NCI-H345 treated with DMSO at 0.1 percent for 48 hours (cell line): ENCODE results near the gene ITIH4.

ENCODE experiments used
- DNase-seq: peaks from one replicate; lab custom pipeline; 2025; ENCODE audit not compliant: unreplicated experiment; lab: John Stamatoyannopoulos, UW

ITIH4 gene

GRCh38 chr3:52849656-52850055 lies 19.2 kb upstream of the ITIH4 start:
- no peak for DNase-seq

GRCh38 chr3:52848617-52849016 lies 18.1 kb upstream of the ITIH4 start:
- no peak for DNase-seq

- no peak for DNase-seq
Measured at GRCh38 chr3:52847726-52848125, 17.3 kb upstream of the ITIH4 start.

DNA sequence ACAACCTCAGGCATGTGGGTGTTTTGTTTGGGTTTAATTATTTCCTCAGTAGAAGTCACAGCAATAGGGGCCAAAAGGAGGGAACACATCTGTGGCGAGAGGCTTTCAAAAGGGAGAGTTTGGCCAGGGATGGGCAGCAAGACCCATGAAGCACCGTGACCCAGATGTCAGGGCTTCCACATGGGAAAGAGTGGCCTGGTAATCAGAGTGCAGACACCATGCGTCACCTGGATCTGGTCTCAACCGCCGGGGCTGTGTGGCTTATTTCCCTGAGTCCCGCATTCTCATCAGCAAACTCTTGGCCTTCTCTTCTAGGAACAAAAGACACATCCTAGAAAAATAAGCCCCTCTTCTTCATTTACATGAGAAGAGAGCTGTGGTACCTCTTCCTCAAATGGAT lies 16.8 kb upstream of the ITIH4 start:
- DNase-seq = no peak

DNA sequence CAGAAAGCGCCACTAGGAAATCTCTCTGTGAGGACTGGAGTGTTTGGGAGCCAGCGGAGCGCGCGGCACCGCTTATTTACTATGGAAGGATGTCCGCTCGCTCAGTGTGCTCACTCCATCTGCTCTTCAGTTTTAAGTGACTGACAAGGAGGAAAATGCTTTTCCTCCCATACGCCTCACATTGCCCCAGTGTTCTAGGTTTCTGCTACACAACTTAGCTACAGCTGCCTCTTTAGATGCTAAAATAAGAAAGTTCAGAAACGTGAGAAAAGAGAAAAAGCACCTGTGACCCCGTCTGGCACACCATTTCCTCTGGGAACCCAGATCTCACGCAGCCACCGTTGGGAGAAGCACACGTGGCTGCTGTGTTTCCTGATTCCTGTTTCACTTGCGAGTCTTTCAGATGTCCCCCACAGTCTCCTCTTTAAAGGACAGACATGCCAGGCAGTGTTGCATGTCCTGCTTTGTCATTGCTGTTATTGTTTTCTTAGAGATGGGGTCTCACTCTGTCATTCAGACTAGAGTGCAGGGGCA lies 16.0 kb upstream of the ITIH4 start:
- DNase-seq = no peak

DNA sequence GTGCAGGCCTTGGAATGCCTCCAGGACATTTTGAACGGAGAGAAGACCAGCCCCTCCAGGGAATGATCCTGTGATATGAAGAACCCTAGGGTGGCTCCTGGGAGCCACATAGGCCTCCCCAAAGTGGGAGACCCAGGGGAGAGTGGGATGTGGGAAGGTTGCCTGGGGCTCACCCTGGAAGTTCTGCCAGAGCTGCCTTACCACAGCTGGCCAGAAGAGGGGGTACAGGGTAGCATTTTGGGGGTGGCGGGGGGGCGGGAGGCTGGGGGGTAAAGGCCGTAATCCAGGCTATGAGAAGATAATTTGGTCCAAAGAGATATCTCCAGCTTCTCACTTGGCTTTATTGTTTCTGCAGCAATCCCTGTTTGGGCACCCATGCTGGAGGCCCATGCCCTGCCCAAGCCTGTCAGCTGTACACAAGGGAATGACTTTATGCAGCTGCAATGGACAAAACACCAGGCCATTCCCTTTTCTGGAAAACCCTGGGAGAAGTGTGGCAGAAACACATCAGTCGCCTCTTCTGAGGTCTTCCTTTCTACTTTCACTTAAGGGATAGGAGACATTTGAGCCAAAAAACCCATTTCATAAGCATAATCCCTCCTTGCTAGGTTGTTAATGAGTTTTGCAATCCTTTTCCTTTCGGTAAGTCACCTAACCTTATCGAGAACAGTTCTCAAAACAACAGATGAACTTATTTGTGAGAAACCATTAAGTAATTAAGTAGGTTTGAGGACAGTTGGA lies 15.4 kb upstream of the ITIH4 start:
- DNase-seq = no peak

DNA sequence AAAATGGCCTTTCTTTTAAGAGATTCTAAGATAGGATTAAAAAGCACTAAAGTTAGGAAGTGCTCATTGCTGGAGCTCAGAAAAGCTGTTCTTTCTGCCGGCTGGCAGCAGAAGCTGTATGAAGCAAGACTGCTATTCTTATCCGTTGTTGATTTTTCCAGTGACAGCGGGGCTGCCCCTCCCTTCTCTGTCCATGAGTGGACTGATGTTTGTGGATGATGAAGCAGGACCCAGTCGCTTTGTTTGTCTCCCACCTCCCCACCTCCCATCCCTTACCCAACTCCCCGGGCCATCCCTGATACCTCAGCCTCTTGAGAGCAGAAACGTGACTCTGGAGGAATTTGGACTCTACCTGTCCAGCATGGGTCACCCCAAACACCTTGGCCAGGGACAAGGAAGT lies 14.7 kb upstream of the ITIH4 start:
- DNase-seq = no peak

GRCh38 chr3:52844290-52844975 lies 14.0 kb upstream of the ITIH4 start:
- DNase-seq = no peak

DNA sequence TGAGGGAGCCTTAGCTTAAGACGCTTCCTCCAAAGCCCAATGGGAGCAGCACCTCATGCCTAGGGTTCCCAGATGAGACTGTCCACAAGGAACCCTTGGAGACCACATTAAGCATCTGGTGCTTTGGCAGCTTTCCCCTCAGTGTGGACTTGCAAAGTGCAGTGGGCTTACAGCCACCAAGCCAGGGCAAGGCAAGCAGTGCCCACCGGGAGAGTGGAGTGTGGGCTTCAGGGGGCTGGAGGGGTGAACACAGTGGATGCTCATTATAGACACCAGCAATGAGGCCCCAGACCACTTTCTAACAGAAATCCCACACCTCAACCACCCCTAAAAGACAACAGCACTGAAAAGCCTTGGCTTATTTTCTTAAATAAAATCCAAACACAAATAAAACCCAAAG lies 13.4 kb upstream of the ITIH4 start:
- no peak for DNase-seq

DNA sequence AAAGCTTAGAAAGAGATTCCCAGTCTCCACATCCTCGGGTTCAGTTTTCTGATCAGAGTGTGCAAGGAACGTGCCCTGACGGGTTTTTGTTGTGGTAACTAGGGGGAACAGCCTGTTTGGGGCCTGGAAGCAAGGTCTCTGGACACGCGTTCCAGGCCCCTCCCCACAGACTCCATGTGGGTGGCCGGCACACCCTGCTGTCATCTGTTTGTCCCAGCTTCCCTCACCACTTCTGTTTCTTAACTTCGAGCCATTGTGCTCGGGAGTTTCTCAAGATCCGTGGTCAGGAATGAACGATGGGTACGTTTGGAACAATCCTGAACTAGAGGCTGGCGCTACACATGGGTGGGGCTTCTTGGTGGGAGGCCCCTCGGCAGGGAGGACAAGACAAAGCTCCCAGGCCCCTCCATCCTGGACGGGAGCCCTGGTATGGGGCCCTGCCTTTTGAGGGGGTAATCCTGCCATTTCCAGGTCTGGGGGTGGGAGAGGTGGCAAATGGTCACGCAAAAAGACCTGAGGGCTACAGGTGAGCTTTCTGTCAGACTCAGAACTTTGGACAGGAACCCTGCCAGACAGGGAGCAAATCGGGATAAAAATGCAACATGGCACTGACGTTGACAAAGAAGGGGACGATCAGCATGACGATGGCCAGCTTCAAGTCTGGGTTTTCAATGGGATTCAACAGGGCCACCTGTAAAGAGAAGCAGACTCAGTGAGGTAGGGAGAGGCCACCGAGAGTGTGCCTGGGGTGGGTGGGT lies 12.8 kb upstream of the ITIH4 start:
- no peak for DNase-seq

DNA sequence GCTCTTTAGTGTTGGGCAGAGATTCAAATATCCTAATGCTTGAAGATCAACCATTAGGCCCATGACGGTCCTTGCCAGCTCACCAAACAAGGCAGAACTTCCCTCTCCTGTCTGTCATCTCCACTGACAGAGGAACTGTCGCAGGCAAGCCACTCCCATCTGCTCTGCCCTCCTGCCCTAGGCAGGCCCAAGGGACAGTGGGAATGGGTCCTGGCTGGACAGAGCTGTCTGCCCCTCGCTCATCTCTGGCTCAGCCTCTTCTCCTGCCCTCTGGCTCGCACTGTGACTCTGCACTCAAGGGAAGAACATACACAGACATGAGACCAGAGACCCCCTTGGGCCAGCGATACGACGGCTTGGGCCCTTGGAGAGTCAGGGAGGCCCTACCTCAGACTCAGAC lies 12.0 kb upstream of the ITIH4 start:
- no peak for DNase-seq

DNA sequence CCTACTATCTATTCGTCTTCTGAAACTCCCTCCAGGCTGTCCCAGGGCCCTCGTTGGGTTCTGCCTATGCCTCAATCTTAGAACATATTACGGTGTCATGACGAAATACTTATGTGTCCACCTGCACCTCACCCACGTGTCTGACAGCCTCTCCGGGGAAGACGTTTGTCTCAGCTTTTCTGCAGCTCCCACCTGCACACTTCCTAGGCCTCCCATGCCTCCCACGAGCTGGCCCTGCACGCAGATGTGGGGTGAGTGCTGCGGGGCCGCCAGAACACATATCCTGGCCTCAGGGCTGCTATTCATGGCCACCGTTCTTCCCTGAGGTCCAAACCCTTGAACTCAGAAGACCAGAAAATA lies 11.5 kb upstream of the ITIH4 start:
- no peak for DNase-seq

DNA sequence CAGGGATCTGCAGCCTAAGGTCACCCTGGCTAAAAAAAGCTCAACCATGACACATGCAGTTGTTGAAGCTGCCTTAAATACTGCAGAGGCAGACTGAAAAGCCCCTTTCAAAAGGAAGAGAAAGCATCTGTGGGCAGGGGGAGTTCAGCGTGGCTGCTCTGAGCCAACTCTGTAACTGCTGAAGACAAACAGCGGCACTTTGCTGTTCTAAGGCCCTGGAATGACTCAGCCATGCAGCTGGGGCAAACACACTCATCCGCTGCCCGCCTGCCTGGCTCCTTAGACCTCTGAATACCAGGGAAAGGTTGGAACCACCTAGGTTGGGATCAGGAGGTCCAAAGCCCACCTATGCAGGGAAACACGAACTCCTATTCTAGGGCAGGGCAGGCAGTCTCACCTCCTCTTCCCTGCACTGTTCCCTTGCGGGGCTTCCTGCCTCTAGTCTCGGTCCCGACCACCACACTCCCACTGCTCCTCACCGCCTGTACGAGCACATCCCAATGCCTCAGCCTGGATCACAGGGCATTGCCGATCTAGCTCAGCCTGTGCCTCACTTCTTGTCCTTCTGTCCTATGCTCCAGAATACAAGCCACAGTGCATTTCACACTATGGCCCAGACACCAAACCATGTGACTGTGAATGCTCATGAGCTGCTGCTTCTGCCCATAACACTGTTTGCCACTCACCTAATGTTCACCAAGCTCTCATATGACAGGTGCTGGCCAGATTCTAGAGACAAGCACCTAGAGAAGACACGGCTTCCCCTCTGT lies 10.9 kb upstream of the ITIH4 start:
- DNase-seq = no peak

DNA sequence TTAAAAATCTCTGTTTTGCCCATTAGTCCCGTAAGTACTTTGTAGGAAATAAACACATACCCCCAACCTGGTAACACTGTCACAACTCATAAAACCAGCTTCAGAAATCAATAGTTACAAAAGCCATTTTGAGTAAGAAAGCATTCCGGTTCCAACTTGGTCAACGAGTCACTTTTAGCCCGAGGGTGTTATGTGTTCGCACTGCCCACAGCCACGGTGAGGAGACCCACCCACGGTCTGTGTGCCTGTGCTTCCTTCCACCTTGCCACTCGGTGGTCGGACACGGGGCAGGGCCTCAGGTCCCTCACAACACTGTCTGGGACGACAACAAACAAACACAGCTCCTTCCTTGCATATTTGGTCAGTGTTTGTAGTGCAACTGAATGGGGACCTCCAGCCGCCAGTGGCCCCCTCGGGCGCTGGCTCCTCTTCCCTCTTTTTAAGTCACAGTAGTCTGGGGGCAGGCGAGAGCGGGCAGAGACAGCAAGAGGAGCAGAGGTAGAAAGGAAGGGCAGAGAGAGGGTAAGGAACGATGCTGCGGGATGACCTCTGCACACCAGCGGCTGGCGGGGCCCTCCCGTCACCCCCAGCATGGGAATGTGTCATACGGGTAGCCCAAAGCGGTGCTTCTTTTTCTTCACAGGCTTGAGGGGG lies 9.5 kb upstream of the ITIH4 start:
- DNase-seq = no peak

DNA sequence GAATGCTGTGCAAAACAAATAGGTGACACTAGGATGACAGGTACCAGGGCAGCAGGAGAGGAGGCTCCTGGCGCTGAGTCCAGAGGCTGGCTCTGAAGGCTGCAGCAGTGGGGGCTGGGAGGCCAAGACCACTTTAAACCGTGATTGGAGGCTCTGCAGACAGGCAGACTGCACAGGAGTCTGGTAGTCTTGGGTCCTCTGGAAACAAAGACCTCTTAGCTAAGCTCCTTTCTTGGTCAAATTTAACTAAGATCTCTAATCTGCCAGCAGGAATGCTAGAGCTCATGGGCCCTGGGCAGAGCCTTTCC lies 8.8 kb upstream of the ITIH4 start:
- no peak for DNase-seq

- no peak for DNase-seq
Measured at GRCh38 chr3:52838561-52839267, 8.2 kb upstream of the ITIH4 start.

DNA sequence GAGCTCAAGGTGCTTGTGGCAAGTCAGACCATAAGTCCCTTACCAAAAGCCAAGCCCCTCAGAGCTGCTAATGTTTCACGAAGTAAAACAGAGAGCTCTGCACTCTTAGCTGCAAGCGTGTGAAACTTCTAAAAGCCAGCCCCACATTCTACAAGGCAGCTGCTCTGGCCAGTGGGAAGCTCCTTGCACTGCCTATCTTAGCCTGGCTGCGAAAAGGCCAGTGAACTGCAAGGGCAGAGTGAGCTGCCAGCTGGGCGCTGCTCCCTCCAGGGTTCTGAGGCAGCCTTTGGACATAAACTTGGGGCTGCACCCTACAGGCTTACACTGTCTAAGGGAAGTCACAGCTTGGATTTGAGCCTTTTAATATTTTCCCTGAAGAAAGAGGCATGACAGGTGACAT lies 6.5 kb upstream of the ITIH4 start:
- DNase-seq = no peak

DNA sequence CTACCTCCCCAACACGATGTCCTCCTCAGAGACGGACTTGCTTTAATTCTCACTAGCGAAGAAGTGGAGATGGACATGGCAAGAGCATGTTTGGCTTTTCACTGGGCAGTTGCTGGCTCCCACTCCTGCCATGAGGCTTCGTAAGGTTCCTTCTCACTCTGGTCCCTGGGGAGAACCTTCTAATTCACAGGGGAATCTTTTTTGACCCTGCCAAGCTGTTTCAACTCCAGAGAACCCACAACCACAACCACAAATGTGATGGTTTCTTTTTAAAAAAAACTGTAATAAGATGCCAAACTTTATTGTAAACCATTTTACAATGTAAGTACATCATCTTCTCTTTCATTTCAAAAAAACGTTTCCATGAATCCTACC lies 6.0 kb upstream of the ITIH4 start:
- DNase-seq = no peak

GRCh38 chr3:52835766-52836470 lies 5.4 kb upstream of the ITIH4 start:
- no peak for DNase-seq
